NCI-H1694 (cell line): Measurements from ENCODE around the gene SLC35F5.
"Not testable (repeated sequence)": the region's sequence is repeated elsewhere in the genome, so short reads cannot be mapped to it uniquely, and the experiment has no call there.

Source experiments
- DNase-seq: peaks from one replicate; lab custom pipeline; 2025; lab: John Stamatoyannopoulos, UW

Gene SLC35F5

DNA sequence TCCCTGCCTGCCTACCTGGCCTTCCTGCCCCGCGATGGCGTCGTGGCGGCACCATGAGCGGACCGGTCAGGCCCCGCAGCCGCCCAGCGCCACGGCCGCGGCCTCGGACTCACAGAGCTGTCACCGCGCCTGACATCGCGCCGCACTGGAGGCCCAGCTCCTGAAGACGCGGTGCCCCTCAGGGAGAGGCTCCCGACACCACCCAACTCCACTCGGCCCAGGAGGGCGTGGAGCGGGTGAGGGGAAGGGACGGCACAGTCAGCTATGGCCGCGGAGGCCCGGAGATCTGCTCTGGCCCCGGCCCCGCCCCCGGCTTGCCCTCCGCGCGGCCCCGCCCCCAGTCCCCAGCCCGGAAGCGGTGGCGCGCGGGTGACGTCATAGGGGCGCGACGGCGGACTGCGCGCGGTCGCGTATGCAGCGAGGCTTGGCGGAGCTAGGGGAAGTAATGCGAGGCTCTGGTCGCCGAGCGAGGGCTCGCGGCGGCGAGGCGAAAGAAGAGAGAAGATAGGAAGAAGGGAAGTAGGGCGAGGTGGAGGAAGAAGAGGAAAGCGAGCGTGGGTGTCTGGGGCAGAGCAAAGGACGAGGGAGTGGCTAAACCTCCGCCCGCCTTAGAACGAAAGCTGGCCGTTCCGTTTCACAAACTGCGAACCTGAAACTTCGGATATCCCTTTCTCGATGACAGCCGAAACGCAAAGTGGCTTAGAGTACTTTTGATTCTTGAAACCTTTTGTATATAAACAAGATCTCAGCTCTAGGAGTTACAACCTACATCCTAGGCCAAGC lies at the start of gene SLC35F5:
Gene SLC35F5 (minus strand): TSS at position 288 of the 783 bp plus-strand sequence. CDS start 233 bp downstream, at position 55.
- peak; percentile 45 for DNase-seq

- no peak for DNase-seq
Measured at GRCh38 chr2:113799375-113799774, 42.9 kb upstream of the SLC35F5 start.

GRCh38 chr2:113797237-113797636 lies 40.8 kb upstream of the SLC35F5 start:
- DNase-seq, result no peak

- no peak for DNase-seq
Measured at GRCh38 chr2:113796592-113797175, 40.2 kb upstream of the SLC35F5 start.

DNA sequence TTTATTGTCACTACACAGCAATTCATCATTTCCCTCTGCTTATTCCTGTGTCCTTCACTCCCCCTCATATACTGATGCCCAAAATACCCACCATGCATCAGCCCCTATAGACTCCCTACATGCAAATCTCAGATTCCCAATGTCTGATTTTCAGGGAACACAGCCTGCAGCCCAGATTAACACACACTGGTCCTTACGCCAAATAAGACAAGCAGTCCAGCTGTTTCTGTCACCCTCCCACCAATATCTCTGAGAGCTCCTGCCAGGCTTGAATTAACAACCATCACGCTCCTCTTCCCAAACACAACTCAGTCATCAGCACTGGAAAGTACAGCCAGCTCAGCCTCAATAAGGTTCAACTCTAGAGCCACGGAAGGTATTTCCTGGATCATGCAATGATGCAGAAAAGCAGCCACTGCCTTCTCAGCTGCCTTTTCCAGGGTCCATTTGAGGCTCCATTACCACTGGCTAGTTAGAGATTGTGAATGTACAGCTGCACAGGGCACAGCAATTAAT lies 39.0 kb upstream of the SLC35F5 start:
- DNase-seq, result no peak

DNA sequence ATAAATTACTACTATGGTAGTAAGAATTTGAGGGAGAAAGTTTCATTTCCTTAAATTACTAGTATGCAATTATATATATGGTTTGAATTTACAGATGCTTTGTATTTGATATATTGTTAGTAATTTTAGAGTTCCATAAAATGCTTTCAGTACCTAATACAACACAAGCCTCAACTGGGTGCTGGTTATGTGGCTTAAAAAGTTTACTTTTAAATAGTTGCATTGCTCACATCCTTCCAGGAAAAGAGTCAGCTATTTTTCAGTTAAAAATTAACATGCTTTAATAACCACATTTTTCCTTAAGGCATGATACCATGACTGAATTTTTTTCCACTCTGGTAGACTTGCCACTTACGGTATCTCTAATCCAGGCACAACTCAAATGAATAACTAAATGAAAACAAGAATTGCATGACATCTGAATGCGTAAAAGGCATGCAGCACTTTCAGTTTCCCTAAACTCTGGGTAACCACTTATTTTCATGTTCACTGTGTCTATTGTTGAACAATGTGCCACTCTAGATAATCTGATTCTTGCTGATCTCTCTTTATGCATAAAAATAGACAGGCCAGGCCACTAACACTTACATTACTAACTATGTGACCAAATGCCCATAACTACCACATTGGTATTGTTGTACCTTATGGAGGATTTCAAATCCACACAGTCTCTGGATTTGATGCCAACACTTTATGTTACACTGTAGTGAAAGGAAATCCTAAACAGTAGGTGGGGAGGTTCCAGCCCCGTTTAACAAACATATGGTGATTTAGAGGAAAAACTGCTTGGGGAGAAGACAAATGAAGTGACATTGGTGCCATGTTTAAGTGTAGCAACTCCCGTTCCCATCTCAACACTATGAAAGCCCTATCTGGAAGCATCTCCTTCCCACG lies 35.5 kb upstream of the SLC35F5 start:
- no peak for DNase-seq

DNA sequence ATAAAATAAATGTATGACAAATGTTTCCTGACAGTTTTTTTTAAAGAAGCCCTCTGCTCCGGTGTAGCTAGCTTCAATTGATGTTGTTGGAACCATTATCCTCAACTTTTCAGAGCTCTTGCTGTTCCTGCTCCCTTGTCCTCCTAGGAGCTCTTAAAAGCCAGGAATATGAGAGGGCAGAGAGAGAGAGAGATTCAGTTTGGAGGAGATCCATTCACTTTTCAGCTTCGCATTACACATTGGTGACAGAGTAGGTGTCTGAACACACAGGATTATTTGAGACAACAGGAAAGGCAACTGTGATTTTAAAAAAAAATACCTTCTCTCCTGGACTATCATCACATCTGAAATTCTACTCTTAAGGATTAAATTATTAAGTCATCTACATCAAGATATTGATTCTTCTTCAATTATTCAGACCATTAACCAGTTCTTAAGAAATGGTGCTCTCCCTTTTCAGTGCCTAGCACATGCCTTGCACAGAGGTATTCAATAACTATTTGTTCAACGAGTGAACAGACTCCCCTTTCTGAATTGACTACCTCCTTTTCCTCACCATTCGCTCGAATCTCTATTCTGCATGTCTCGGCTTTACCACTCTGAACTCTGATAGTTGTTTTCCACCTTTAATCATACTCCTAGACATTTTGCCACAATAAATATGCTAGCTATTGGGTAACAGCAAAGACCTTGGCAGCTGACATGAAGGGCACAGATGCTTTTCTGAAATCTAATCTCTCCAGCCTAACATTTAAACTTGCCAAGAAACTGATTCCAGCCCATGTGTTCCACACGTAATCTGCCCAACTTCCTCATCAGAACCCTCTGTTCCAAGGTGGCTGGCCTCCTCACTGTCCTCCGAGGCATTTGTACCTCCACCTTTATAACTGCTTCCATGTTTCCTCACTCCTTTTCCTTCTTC lies 28.6 kb upstream of the SLC35F5 start:
- DNase-seq, result peak; percentile 60

GRCh38 chr2:113780472-113780871 lies 24.0 kb upstream of the SLC35F5 start:
- no peak for DNase-seq

- DNase-seq, result no peak
Measured at GRCh38 chr2:113777371-113777770, 20.9 kb upstream of the SLC35F5 start.

- DNase-seq, result no peak
Measured at GRCh38 chr2:113776949-113777348, 20.5 kb upstream of the SLC35F5 start.

GRCh38 chr2:113774616-113775015 lies 18.2 kb upstream of the SLC35F5 start:
- DNase-seq, result not testable (repeated sequence)

DNA sequence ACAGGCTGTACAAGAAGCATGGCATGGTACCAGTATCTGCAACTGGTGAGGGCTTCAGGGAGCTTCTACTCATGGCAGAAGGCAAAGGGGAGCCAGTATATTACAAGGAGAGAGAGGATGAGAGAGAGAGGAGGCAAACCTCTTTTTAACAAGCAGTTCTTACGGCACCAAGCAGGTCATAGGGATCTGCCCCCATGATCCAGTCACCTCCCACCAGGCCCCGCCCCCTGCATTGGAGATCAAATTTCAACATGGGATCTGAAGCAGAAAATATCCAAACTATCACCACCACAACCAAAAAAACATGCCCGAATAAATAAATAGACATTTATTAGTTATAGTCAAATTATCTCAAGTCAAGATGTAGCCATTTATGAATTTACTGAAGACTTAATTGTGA lies 14.5 kb upstream of the SLC35F5 start:
- no peak for DNase-seq

GRCh38 chr2:113769555-113769954 lies 13.1 kb upstream of the SLC35F5 start:
- no peak for DNase-seq

- DNase-seq, result no peak
Measured at GRCh38 chr2:113768770-113769169, 12.3 kb upstream of the SLC35F5 start.

GRCh38 chr2:113767811-113768460 lies 11.5 kb upstream of the SLC35F5 start:
- no peak for DNase-seq

GRCh38 chr2:113765276-113765675 lies 8.8 kb upstream of the SLC35F5 start:
- no peak for DNase-seq

DNA sequence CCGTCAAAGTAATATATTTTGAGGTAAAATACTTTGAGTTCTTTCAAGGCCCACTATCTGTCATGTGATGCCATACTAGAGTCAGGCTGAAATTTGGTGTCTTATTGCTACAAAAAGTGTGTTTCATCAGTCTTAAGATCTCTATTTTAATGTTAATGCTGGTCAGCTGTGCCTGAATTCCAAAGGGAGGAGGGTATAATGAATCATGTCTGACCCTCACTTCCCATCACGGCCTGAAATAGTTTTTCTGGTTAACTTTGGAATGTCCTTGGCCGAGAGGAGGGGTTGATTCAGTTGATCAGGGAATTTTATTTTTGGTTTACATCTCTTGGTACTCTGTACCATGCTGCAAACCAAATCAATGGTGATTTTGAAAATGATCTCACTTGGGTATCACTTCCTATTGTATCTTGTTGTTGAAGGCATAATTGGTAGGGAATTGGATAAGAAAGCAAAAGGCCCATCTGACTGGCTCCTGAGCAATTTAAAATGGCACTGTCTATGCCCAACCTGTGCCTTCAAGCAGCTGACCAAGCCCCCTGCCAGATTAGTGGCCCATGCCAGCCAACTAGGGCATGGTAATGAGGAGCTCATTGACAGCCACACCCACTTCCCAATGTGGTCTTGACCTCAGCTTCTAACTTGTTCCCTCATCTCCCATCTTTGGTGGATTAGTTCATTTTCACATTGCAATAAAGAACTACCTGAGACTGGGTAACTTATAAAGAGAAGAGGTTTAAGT lies 6.1 kb upstream of the SLC35F5 start:
- no peak for DNase-seq

GRCh38 chr2:113760400-113760799 lies 4.0 kb upstream of the SLC35F5 start:
- DNase-seq, result no peak

GRCh38 chr2:113757138-113757657 lies 756 bp upstream of the SLC35F5 start:
- DNase-seq, result no peak

DNA sequence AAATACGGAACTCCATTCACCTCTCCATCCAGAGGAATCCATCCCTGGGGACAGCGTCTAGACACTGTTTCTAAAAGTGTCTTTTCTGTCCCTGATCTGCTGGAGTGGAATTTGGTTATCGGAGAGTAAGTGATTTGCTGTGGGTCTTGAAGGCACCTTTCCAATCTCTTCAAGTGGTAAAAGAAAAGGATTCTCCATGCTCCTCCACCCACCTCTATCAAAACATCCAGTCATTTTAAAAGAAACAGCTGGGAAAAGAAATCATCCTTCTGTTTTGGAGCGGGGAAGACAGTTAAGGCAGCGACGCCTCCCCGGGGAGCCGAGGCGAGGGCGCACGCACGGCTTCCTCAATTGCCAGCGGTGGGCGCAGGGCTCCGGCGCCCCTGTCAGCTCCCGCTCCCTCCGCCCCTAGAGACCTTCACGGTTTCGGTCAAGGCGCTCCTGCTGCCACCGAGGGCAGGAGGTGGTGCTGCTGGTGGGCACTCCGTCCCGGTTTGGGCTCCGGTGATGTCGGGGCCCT lies 547 bp downstream of the SLC35F5 start:
- no peak for DNase-seq
